HEK293 (cell line): ENCODE results near the gene PAQR5.

Experiments
- CTCF ChIP-seq: fragments of 450-650 bp; formaldehyde crosslinking; IDR thresholded peaks from 2 replicates; pipeline ENCODE4 v1.5.1; 2016; ENCODE audit warnings: missing biosample characterization, missing genetic modification characterization
- REPIN1 ChIP-seq: fragments of 450-650 bp; formaldehyde crosslinking; IDR thresholded peaks from 2 replicates; pipeline ENCODE4 v1.5.1; 2017; ENCODE audit warnings: missing biosample characterization, missing genetic modification characterization, low read depth
- ZNF184 ChIP-seq: fragments of 450-650 bp; IDR thresholded peaks from 2 replicates; pipeline ENCODE4 v1.5.1; 2018; ENCODE audit warnings: missing biosample characterization, mild to moderate bottlenecking, missing genetic modification characterization
- ZNF19 ChIP-seq: fragments of 450-650 bp; formaldehyde crosslinking; IDR thresholded peaks from 2 replicates; pipeline ENCODE4; 2016; ENCODE audit warnings: missing biosample characterization, missing genetic modification characterization, low read depth
- ZNF274 ChIP-seq, 2 experiments: fragments of 200-500 bp in 1 of 2; fragments of 450-650 bp in 1 of 2; sonication (Bioruptor generic) in 1 of 2; formaldehyde crosslinking in 1 of 2; IDR thresholded peaks; 2 replicates each; pipeline versions ENCODE4 v1.5.1 to v1.6.1; 2014 to 2016; ENCODE audit warnings: borderline replicate concordance in 1 of 2, inconsistent platforms in 1 of 2, low read length in 1 of 2, missing biosample characterization in 1 of 2, missing genetic modification characterization in 1 of 2

- no peak for TF ChIP-seq ZNF184
- no peak for TF ChIP-seq REPIN1 (tag by site-specific recombination)
- TF ChIP-seq CTCF (tag by site-specific recombination): no peak
- TF ChIP-seq ZNF19 (tag by site-specific recombination): no peak
- TF ChIP-seq ZNF274 (IDR thresholded peaks at IDR 0.05; ENCODE audit: low read length): no peak
- TF ChIP-seq ZNF274 (tag by site-specific recombination; IDR thresholded peaks at IDR 0.05; ENCODE audit: borderline replicate concordance): no peak
Measured at GRCh38 chr15:69351333-69351732, 52.6 kb downstream of the PAQR5 start.
